Measurements from ENCODE around the gene CSF1R.

The CSF1R gene

DNA sequence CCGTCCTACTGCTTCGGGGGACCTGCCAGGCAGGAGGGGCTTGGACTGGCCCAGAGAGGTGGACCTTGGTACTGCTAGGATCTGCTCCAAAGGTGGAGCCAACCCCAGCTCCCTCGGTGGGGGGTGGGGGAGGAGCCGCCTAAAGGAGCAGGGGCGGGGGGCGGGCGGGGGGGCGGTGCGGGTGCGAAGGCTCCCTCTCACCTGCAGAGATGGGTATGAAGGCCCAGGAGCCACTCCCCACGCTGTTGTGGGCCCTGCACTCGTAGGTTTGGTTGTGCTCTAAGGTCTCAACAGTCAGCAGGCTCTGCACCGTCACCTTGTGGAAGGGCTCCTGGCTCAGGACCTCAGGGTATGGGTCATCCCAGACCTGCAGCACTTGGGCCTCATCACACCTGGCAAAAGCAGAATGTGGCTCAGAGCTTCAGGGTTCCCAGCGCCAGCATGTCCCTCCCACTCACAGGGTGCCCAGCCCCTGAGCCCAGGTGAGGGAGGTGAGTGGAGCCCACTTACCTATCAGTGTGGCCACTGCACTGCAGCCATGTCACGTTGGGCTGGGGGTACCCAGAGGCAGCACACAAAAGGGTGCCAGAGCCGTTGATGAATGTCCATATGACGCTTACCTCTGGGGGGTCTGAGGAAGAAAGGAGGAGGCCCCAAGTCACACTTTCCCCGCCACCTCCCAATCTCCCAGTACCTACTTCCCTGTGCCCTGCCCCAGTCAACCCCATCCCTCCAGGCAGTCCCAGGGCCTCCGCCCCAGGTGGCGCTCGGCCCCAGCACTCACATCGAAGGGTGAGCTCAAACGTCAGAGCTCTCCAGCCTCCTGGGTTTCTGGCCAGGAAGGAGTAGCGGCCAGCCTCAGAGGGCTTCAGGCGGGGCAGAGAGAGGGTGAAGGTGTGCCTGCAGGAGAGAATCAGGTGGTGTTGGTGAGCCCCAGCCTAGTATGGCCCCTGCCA is 16.4 kb downstream of the CSF1R start:
- no peak for DNase-seq (ENCODE audit: low read depth, low spot score)

GRCh38 chr5:150068961-150069645 is 17.3 kb downstream of the CSF1R start:
- DNase-seq (ENCODE audit: low read depth, low spot score), result no peak

DNA sequence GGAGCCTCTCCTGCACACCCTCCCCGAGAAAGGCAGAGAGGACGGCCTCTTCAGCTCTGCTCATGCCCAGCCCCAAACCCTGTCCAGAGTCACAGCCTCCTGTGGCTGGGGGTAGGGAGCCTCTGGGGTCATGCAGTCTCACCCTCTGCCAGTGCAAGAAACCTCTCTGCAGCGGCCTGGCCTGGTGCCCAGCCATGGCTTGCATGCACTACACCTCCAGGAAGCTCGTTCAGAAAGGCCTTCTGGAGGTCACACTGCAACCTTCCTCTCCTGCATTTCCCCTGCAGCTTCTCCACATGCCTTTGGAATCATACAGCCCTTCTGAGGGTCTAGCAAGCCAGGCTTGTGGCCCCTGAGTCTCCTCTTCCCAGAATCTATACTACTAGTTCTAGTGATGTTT is 17.9 kb downstream of the CSF1R start:
- peak; percentile 31 for DNase-seq (ENCODE audit: low read depth, low spot score)

DNA sequence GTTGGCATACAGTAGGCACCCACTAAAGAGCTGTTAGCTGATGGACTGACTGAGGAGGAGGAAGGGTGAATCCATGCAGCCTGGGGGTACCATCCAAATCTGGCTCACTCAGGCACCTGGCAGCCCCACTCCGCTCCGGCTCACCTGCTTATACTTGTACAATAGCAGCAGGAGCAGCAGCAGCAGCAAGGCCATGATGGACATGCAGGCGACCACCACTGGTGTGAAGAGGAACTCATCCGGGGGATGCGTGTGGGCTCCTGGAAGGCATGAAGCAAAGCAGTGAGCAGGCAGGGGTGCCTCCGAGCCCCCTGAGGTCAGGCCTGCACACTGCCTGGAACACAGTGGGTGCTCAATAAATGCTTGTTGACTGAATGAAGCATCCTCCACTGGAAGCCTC is 18.3 kb downstream of the CSF1R start:
- no peak for DNase-seq (ENCODE audit: low read depth, low spot score)

- no peak for DNase-seq (ENCODE audit: low read depth, low spot score)
Measured at GRCh38 chr5:150067405-150067960, 18.9 kb downstream of the CSF1R start.

DNA sequence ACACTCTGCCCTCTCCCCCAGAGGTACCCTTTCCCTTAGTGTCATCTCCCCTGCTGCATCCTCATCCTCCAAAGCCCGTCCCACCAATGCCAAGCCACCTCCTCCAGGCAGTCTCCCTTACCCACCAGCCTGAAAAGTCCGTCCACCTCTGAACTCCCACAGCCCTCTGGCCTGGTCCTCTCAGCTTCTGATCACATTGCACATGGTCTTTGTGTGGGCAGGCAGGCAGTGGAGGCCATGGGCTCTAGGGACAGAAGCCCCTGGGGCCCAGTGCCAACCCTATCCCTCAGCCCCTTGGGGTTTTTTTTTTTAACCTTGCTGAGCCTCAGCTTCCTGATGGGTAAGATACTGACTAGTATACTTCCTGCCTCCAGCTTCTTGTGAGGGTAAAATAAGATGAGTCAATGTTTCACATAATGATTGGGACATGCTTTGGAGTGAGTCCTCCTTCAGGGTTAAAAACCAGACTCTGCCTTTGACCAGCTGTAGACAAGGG is 19.4 kb downstream of the CSF1R start:
- no peak for DNase-seq (ENCODE audit: low read depth, low spot score)

GRCh38 chr5:150066436-150066835 is 19.9 kb downstream of the CSF1R start:
- DNase-seq (ENCODE audit: low read depth, low spot score), result no peak

GRCh38 chr5:150065886-150066285 is 20.5 kb downstream of the CSF1R start:
- DNase-seq (ENCODE audit: low read depth, low spot score), result peak; percentile 67

GRCh38 chr5:150065346-150065745 is 21.0 kb downstream of the CSF1R start:
- peak; percentile 73 for DNase-seq (ENCODE audit: low read depth, low spot score)

DNA sequence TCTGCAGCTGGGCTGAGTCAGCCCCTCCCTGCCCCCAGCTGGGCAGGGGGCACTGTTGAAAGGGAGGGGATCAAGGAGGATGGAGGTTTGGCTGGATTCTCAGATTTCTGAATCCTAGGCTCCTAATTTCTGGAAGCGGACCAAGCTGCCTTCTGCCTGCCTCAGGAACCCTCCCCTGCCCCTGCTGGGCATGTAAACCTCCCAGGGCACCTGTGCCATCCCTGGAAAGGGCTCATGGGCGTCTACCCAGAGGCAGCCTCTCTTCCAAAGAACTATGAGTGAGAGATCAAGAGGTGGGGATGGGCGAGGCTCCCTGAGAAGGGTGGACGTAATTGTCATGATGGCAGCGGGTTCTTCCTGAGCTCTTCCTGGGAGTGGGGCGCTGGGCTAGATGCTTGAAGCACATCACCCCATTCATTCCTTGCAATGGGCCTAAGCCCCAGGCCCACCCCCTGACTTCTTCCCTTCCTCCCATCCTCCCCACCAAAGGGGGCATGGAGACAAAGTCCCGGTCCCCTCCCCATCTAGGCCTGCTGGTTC is 21.6 kb downstream of the CSF1R start:
- DNase-seq (ENCODE audit: low read depth, low spot score), result no peak

- DNase-seq (ENCODE audit: low read depth, low spot score), result no peak
Measured at GRCh38 chr5:150063638-150064037, 22.7 kb downstream of the CSF1R start.

DNA sequence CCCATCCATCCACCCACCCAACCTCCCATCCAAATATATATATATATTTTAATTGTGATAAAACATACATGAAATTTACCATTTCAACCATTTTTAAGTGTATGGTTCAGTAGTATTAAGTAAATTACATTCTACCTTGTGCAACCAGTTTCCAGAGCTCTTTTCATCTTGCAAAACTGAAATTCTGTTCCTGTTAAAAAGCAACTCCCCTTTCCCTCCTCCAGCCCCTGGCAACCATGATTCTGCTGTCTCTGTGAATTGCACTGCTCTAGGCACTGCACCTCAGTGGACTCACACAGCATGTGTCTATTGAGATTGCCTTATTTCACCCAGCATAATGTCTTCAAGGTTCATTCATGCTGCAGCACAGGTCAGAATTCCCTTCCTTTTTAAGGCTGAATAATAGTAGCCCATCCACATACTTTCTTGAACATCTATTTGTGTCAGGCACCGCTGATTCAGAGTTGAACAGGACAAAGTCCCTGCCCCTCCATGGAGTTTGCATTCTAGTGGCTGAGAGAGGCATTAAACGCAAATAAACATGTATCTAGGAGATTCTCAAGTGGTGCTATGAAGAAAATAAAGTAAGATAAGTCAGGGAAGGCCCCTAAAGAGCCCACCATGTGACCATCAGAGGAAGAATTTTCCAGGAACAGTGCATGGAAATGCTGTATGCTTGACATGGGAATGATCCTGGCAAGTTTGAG is 24.0 kb downstream of the CSF1R start:
- no peak for DNase-seq (ENCODE audit: low read depth, low spot score)

GRCh38 chr5:150061538-150061995 is 24.8 kb downstream of the CSF1R start:
- DNase-seq (ENCODE audit: low read depth, low spot score), result no peak

GRCh38 chr5:150060471-150060870 is 25.9 kb downstream of the CSF1R start:
- no peak for DNase-seq (ENCODE audit: low read depth, low spot score)

GRCh38 chr5:150059623-150060022 is 26.7 kb downstream of the CSF1R start:
- no peak for DNase-seq (ENCODE audit: low read depth, low spot score)

GRCh38 chr5:150058480-150059126 is 27.8 kb downstream of the CSF1R start:
- DNase-seq (ENCODE audit: low read depth, low spot score), result peak; percentile 30

- DNase-seq (ENCODE audit: low read depth, low spot score), result no peak
Measured at GRCh38 chr5:150057996-150058395, 28.4 kb downstream of the CSF1R start.

GRCh38 chr5:150057511-150057910 is 28.8 kb downstream of the CSF1R start:
- no peak for DNase-seq (ENCODE audit: low read depth, low spot score)

DNA sequence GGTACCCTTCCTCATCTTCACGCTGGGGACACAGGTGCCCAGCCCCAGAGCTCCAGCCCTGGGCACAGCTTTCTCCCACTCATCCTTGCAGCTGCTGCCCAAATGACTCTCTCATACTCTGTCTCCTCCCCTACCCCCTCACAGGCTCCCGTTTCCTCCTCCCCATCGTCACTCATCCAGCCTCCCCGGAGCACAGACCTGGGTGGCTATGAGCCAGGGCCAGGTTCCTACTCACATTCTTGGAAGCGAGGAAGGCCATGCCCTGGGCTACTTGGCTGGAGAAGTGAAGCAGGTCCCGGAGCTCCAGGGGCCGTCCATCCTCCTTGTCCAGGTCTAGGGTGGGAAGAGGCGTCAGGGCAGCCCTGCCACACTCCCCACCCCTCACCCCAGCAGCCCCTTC is 29.3 kb downstream of the CSF1R start:
- DNase-seq (ENCODE audit: low read depth, low spot score), result no peak

DNA sequence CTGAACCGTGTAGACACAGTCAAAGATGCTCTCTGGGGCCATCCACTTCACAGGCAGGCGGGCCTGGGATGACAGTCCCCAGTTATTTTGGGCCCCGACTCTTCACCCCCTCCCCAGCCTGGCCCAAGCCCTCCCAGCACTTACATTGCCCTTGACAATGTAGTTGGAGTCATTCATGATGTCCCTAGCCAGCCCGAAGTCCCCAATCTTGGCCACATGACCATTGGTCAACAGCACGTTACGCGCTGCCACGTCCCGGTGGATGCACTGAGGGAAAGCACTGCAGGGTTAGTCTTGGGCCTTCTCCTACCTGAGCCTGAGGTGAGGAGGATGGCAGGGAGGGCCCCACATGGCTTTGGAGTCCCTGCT is 30.3 kb downstream of the CSF1R start:
- DNase-seq (ENCODE audit: low read depth, low spot score), result no peak
